GM12891 (cell line): ENCODE results near the gene KRT20. TPM values are rescaled to one million over a fixed set of nuclear protein-coding genes. Genes with fewer than 3 reads are reported as not detected.
"Not testable (repeated sequence)": the region's sequence is repeated elsewhere in the genome, so short reads cannot be mapped to it uniquely, and the experiment has no call there.

ENCODE experiments used
- DNase-seq: peaks from one replicate; pipeline ENCODE4 v3.0.0; 2011; ENCODE audit warnings: low spot score; ENCODE audit not compliant: insufficient read length
- FAIRE-seq: peaks from 2 replicates; lab custom pipeline; 2011; peaks lifted over from hg19 to GRCh38; lab: Jason Lieb, UNC
- PAX5 ChIP-seq: IDR thresholded peaks from 2 replicates; pipeline ENCODE4 v1.6.1; 2011; ENCODE audit warnings: low read length, moderate library complexity, mild to moderate bottlenecking; ENCODE audit not compliant: insufficient read depth, severe bottlenecking
- POLR2A ChIP-seq: IDR thresholded peaks from 2 replicates; pipeline ENCODE4 v1.6.1; 2011; ENCODE audit warnings: low read depth, low read length, control low read depth
- POLR2AphosphoS5 ChIP-seq: IDR thresholded peaks from 2 replicates; pipeline ENCODE4 v1.6.1; 2011; ENCODE audit warnings: low read depth, low read length, control low read depth
- POU2F2 ChIP-seq: IDR thresholded peaks from 2 replicates; pipeline ENCODE4 v1.6.1; 2011; ENCODE audit warnings: low read depth, mild to moderate bottlenecking, control low read depth, low read length, moderate library complexity
- SPI1 ChIP-seq: IDR thresholded peaks from 2 replicates; pipeline ENCODE4 v1.6.1; 2011; ENCODE audit warnings: low read depth, low read length, control low read depth
- TAF1 ChIP-seq: IDR thresholded peaks from 2 replicates; pipeline ENCODE4 v1.6.1; 2011; ENCODE audit warnings: low read depth, low read length, control low read depth
- polyA plus RNA-seq: library from polyadenylated mRNA; unstranded; fragments of >200 nt; gene quantifications from one replicate; pipeline ENCODE4 v1.2.1, GENCODE V29; 2012; ENCODE audit warnings: low read depth, missing spikeins, inconsistent platforms; ENCODE audit not compliant: missing spikeins

Gene KRT20
- polyA plus RNA-seq, result not detected

GRCh38 chr17:40884708-40885512 is at the start of gene KRT20:
Gene KRT20, minus strand, starts transcription at chr17:40885242. Its CDS starts 57 bp downstream, at chr17:40885185.
- no peak for TF ChIP-seq POU2F2
- no peak for TF ChIP-seq POLR2AphosphoS5
- no peak for TF ChIP-seq SPI1
- no peak for FAIRE-seq
- no peak for DNase-seq

GRCh38 chr17:40932608-40933007 is 47.6 kb upstream of the KRT20 start:
- DNase-seq (no peak), FAIRE-seq (no peak)
- no peak for TF ChIP-seq POLR2A

GRCh38 chr17:40931311-40931710 is 46.3 kb upstream of the KRT20 start:
- TF ChIP-seq TAF1, result no peak
- TF ChIP-seq SPI1, result no peak
- no peak for TF ChIP-seq POLR2A
- TF ChIP-seq POU2F2, result no peak
- TF ChIP-seq POLR2AphosphoS5, result no peak
- TF ChIP-seq PAX5, result no peak
- DNase-seq (no peak), FAIRE-seq (no peak)

GRCh38 chr17:40926341-40926740 is 41.3 kb upstream of the KRT20 start:
- DNase-seq, result no peak
- FAIRE-seq, result no peak
- TF ChIP-seq PAX5 (no peak), POLR2AphosphoS5 (no peak), POU2F2 (no peak), SPI1 (no peak), TAF1 (no peak), POLR2A (no peak)

GRCh38 chr17:40922239-40922638 is 37.2 kb upstream of the KRT20 start:
- no peak for DNase-seq
- FAIRE-seq, result no peak
- TF ChIP-seq TAF1 (no peak), POLR2A (no peak), POU2F2 (no peak), POLR2AphosphoS5 (no peak), SPI1 (no peak), PAX5 (no peak)

- FAIRE-seq, result no peak
- TF ChIP-seq TAF1 (no peak), SPI1 (no peak), POLR2A (no peak), POLR2AphosphoS5 (no peak)
These were observed 36.0 kb upstream of the KRT20 start for GRCh38 chr17:40921026-40921425.

GRCh38 chr17:40917116-40917515 is 32.1 kb upstream of the KRT20 start:
- not testable (repeated sequence) for DNase-seq, FAIRE-seq

More at GRCh38 chr17:40921026-40921425, 36.0 kb upstream of the KRT20 start:
- DNase-seq, result no peak

- no peak for FAIRE-seq
- TF ChIP-seq TAF1 (no peak), PAX5 (no peak), POLR2A (0 out of 2 replicates have a peak, but pooled peaks have one; percentile 13)
- no peak for DNase-seq
These were observed 31.3 kb upstream of the KRT20 start for GRCh38 chr17:40916366-40916765.

GRCh38 chr17:40915721-40916256 is 30.7 kb upstream of the KRT20 start:
- DNase-seq (no peak), FAIRE-seq (no peak)
- TF ChIP-seq POLR2AphosphoS5, result no peak
- no peak for TF ChIP-seq PAX5
- 0 out of 2 replicates have a peak, but pooled peaks have one; percentile 16 for TF ChIP-seq POLR2A
- TF ChIP-seq SPI1, result peak; percentile 73
- TF ChIP-seq POU2F2, result no peak; the same call in 1 of the 2 replicates
- no peak for TF ChIP-seq TAF1

GRCh38 chr17:40915199-40915661 is 30.2 kb upstream of the KRT20 start:
- DNase-seq (no peak), FAIRE-seq (no peak)
- no peak for TF ChIP-seq TAF1
- no peak for TF ChIP-seq SPI1
- TF ChIP-seq PAX5, result no peak
- no peak for TF ChIP-seq POLR2AphosphoS5
- TF ChIP-seq POLR2A, result no peak
- no peak for TF ChIP-seq POU2F2
